NCI-H1092 treated with DMSO at 0.1 percent for 48 hours (cell line): Measurements from ENCODE around the gene MTHFSD.
A peak's percentile ranks its signal among the peaks of the same experiment; 100 is the strongest.

Source experiments
- DNase-seq: peaks from one replicate; lab custom pipeline; 2025; lab: John Stamatoyannopoulos, UW

The MTHFSD gene

GRCh38 chr16:86530251-86531190, 24.5 kb downstream of the MTHFSD start:
- no peak for DNase-seq

GRCh38 chr16:86529160-86529559, 25.9 kb downstream of the MTHFSD start:
- DNase-seq = no peak

DNA sequence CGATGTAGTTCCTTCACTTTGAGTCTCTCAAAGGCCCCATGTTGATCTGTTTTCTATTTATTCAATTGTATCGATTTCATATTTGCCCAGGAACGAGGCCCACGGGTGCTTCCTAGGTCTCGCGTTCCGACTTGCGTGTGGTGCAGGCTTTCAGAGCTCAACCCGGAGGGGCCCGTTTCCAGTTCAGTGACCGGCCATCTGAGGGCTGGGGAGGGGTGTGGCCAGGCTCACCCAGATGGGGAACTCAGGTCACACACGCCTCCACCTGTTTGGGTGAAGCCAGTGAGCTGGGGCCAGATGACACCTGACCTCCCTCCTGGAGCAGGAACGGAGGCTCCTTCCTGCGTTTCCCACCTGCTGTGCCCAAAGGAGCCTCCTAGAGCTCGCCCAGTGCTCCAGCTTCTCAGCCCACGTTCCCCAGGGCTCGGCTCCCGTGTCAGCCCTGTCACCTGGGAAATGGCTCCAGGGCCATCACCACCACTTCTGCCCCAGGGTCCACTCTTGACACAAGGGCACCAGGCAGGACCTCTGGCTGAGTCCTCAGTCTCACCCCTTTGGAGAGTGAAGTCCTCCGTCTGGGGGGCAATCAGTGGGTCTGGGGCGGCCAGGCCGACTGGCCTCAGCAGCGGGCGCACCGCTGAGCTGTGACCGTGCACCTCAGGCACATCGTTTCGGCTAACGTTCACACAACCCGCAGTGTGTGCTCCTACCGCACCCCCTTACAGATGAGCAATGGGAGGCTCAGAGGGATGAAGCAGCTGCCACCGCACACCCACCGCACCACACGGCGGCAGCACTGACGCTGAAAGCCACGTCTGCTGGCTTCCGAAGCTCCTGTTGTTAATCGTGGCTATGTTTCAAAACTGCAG, 26.7 kb downstream of the MTHFSD start:
- DNase-seq = no peak

- no peak for DNase-seq
These were observed 27.7 kb downstream of the MTHFSD start for GRCh38 chr16:86527366-86527765.

- DNase-seq = no peak
These were observed 29.3 kb downstream of the MTHFSD start for GRCh38 chr16:86525696-86526095.

DNA sequence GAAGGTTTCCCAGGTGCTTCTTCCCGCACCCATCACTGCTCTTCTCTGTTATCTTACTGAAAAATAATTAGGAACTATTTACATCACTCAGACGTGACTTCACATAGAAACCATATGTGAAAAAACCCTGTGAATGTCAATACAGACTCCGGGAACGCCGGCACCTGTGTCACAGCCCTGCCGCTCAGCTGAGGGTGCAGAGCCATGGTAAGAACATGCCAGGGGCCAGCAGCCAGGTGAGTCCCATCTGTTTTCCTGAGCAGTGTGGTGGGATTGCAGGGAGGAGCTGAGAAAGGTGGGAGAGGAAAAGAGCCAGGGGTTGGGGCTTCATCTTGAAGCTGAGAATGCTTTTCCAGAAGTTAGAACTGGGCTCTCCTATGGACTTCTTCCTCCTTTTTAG, 31.0 kb downstream of the MTHFSD start:
- no peak for DNase-seq

DNA sequence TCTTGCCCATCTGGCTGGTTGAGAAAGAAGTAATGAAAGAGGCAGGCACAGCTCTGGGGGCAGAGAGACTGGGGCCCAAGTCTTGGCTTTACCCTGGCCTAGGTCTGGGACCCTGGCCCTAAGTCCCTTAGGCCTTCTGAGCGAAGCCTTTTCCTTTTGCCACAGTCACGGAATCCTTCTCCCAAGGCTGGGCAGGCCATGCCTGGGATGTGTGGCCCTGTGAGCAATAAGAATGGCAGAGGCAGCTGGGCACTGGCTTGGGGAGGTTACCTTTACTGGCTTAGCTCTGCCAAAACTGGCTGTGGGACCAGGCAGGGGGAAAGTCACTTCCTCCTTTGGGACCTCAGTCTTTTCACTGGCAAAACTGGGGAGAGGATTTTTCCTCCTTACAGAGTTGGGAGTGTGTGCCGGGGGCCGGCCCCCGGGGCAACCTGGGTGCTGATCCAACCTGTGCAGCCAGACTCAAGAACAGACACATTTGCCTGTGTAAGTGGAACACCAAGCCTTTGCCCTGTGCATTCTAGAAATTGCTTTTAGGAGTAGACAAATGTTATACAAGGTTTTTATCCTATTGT, 31.8 kb downstream of the MTHFSD start:
- DNase-seq = no peak

- DNase-seq = no peak
These were observed 32.4 kb downstream of the MTHFSD start for GRCh38 chr16:86522634-86523033.

- DNase-seq = no peak
These were observed 33.5 kb downstream of the MTHFSD start for GRCh38 chr16:86521236-86522197.

DNA sequence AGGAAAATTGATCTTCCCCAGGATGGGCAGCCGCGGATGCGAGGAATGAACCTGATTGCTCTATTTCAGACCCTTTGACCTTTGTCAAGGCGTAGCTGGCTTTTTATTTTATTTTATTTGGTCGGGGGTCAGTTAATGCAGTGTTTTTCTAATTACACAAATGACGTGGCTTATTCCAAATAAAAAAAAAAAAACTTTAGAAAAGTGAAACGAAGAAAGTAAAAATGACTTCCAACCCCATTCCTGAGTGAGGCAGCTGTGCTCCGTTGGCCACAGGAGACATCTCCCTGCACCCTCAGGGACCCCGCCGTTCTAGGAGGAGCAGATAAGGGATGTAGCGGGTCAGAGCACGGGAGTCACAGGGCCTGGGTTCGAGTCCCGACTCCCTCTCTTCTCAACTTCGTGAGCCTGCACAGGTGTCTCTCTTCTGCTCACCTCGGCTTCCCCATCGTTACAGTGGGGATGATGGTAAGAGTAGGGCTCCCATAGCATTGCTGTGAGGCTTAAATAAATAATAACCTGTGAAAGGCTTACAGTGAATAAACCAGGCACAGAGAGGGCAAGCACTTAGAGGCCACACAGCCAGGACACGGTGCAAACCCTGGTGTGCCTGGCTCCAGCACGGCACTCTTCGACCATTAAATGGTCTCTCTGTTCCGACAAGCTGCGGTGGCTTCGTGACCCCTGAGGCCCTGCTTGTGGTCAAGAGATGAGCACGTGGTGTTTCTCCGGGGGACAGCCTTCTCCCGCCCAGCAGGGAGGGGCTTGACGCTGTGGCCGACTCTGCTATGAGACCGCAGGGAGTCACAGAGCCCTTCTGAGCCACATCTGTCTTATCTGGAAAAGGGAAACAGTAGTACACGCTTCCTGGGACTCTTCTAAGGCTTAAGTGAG, 34.5 kb downstream of the MTHFSD start:
- no peak for DNase-seq

GRCh38 chr16:86519649-86520316, 35.3 kb downstream of the MTHFSD start:
- peak; percentile 14 for DNase-seq

DNA sequence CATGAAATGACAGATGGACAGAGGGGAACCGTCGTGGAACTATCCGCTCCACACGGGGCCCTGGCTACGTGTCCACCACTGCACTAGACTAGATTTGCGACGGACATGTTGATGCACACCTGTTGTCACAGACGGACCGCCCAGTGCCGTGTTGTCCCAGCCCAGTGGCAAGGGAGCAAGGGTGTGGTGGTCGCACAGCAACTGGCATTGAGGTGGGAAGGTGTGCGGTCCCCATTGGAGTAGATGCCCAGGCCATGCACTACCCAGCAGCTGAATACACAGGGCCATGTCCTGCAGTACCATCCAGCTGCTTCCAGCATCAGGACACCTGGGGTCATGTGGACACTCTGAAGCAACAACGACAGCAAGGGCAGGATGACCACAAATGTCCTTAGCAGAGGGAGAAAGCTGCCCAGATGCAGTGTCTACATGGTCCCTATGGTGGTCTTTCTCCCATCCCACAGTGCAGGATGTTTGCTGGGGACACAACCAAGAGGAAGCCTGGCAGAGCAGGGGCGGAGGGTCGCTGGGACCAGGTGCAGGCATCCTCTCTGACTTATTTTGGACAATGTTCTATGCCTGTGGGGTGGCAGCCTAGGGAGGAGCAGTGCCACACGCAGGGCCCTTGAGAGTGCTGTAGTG, 35.9 kb downstream of the MTHFSD start:
- no peak for DNase-seq

GRCh38 chr16:86517652-86518258, 37.3 kb downstream of the MTHFSD start:
- peak; percentile 33 for DNase-seq

- DNase-seq = no peak
These were observed 38.0 kb downstream of the MTHFSD start for GRCh38 chr16:86517033-86517432.

DNA sequence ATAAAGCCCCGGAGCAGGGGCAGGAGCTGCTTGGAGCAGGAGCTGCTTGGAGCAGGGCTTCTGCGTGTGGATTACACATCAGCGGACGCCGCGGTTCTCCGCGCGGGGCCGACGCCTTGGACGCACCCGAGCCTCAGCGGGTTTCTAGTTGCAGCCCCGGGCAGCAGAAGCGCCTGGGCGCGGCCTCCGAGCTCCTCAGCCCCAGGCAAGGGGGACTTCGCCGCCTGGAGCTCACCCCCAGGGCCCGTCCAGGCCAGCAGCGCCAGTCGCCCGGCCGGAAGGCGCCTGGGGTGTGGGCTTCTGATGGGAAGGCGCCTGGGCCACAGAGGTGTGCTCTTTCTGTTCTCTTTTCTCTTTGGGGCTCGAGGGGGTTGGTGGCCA, 38.4 kb downstream of the MTHFSD start:
- DNase-seq = no peak

DNA sequence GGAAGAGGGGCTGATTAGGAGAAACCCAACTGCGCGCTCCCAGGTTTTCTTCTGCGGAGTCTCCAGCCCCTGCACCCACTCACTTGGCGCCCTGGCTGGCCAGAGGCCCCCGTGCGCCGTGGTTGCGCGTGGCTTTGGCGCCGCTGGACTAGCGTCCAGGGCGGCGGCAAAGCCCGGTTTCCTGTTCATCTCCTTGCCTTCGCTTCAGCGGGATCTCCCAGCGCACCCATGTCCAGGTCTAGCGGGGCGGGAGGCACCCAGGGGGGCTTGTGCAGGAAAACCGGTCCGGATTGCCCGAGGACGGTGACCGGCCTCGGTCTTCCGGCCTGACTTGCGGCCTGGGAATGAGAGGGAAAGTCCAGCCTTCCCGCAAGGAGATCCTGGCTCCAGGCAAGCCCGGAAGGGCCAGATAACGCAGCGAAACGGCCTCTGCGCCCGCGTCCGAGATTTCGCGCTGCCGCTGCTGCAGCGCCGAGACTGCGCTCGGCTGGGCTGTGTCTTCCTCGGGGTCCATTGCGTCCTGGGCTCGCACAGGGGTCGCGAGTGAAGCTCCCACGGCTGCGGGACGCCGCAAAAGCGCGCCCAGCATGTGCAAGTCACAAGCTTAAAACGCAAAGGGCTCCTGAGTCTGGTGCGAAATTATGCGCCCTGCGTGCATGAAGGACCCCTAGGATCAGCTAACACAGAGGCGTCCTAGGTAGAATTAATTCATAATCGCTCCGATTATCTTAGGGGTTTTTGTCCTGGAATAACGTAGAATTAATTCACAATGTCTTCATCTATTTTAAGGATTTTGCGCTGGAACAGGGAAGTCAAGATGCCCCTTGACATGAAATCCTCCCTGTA, 39.0 kb downstream of the MTHFSD start:
- no peak for DNase-seq

- no peak for DNase-seq
These were observed 39.6 kb downstream of the MTHFSD start for GRCh38 chr16:86515413-86515776.
